GM12801 (cell line): ENCODE measurements around the gene TAB2.

ENCODE experiments used
- CTCF ChIP-seq: IDR thresholded peaks from one replicate; pipeline ENCODE4 v1.5.1; 2011; ENCODE audit warnings: control low read depth; ENCODE audit not compliant: insufficient read length; ENCODE audit errors: extremely low read depth

Gene TAB2

GRCh38 chr6:149335924-149336608 lies 18.6 kb downstream of the TAB2 start:
- no peak for TF ChIP-seq CTCF

- TF ChIP-seq CTCF, result no peak
Observed at GRCh38 chr6:149336609-149336928, 19.1 kb downstream of the TAB2 start.

- no peak for TF ChIP-seq CTCF
Observed at GRCh38 chr6:149337320-149337719, 19.8 kb downstream of the TAB2 start.

- no peak for TF ChIP-seq CTCF
Observed at GRCh38 chr6:149340200-149340599, 22.7 kb downstream of the TAB2 start.

GRCh38 chr6:149342525-149342924 lies 25.0 kb downstream of the TAB2 start:
- TF ChIP-seq CTCF, result no peak

GRCh38 chr6:149343501-149343900 lies 26.0 kb downstream of the TAB2 start:
- TF ChIP-seq CTCF, result no peak

- TF ChIP-seq CTCF, result no peak
Observed at GRCh38 chr6:149346078-149346477, 28.6 kb downstream of the TAB2 start.

GRCh38 chr6:149347067-149347466 lies 29.6 kb downstream of the TAB2 start:
- no peak for TF ChIP-seq CTCF
